ENCODE data around the gene CHN2.

DNA sequence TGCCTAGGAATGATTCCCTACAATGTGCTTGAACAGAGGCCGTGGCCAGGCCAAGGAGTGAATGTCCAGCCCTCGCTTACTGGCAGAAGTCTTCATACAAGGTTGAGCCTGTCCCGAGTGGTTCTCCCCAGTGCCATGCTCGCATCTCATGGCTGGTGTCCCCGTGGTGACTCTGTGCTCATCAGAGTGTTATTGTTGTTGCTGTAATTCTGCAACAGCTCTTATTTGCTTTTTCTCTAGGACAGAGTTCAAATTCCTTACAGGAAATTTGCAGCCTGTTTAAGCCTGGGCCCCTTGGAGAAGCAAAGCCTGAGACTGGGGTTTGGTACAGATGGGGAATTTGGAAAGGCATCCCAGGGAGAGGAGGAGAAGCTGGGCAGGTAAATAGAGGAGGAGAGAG is 211.3 kb downstream of the CHN2 start:
- no peak for TF ChIP-seq GLIS3 (CRISPR knock-in tag; IDR thresholded peaks at IDR 0.05)
- no peak for TF ChIP-seq CSDC2 (CRISPR knock-in tag; IDR thresholded peaks at IDR 0.05)
- TF ChIP-seq, protein P1, sequence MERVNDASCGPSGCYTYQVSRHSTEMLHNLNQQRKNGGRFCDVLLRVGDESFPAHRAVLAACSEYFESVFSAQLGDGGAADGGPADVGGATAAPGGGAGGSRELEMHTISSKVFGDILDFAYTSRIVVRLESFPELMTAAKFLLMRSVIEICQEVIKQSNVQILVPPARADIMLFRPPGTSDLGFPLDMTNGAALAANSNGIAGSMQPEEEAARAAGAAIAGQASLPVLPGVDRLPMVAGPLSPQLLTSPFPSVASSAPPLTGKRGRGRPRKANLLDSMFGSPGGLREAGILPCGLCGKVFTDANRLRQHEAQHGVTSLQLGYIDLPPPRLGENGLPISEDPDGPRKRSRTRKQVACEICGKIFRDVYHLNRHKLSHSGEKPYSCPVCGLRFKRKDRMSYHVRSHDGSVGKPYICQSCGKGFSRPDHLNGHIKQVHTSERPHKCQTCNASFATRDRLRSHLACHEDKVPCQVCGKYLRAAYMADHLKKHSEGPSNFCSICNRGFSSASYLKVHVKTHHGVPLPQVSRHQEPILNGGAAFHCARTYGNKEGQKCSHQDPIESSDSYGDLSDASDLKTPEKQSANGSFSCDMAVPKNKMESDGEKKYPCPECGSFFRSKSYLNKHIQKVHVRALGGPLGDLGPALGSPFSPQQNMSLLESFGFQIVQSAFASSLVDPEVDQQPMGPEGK (CRISPR knock-in tag; IDR thresholded peaks at IDR 0.05; ENCODE audit: borderline replicate concordance), result no peak
- TF ChIP-seq ZFP30 (CRISPR knock-in tag; IDR thresholded peaks at IDR 0.05), result no peak
- TF ChIP-seq ZNF565 (CRISPR knock-in tag; conservative IDR thresholded peaks at IDR 0.05; ENCODE audit: low read depth), result no peak
- TF ChIP-seq SNAI2 (CRISPR knock-in tag; IDR thresholded peaks at IDR 0.05), result no peak
- TF ChIP-seq ISL1 (CRISPR knock-in tag; IDR thresholded peaks at IDR 0.05), result no peak
- TF ChIP-seq, protein P2, sequence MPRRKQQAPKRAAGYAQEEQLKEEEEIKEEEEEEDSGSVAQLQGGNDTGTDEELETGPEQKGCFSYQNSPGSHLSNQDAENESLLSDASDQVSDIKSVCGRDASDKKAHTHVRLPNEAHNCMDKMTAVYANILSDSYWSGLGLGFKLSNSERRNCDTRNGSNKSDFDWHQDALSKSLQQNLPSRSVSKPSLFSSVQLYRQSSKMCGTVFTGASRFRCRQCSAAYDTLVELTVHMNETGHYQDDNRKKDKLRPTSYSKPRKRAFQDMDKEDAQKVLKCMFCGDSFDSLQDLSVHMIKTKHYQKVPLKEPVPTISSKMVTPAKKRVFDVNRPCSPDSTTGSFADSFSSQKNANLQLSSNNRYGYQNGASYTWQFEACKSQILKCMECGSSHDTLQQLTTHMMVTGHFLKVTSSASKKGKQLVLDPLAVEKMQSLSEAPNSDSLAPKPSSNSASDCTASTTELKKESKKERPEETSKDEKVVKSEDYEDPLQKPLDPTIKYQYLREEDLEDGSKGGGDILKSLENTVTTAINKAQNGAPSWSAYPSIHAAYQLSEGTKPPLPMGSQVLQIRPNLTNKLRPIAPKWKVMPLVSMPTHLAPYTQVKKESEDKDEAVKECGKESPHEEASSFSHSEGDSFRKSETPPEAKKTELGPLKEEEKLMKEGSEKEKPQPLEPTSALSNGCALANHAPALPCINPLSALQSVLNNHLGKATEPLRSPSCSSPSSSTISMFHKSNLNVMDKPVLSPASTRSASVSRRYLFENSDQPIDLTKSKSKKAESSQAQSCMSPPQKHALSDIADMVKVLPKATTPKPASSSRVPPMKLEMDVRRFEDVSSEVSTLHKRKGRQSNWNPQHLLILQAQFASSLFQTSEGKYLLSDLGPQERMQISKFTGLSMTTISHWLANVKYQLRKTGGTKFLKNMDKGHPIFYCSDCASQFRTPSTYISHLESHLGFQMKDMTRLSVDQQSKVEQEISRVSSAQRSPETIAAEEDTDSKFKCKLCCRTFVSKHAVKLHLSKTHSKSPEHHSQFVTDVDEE (CRISPR knock-in tag; IDR thresholded peaks at IDR 0.05), result no peak
- TF ChIP-seq PPARA (CRISPR knock-in tag; IDR thresholded peaks at IDR 0.05; ENCODE audit: borderline replicate concordance), result no peak
- TF ChIP-seq RARB (CRISPR knock-in tag; IDR thresholded peaks at IDR 0.05), result no peak
- TF ChIP-seq, protein P3, sequence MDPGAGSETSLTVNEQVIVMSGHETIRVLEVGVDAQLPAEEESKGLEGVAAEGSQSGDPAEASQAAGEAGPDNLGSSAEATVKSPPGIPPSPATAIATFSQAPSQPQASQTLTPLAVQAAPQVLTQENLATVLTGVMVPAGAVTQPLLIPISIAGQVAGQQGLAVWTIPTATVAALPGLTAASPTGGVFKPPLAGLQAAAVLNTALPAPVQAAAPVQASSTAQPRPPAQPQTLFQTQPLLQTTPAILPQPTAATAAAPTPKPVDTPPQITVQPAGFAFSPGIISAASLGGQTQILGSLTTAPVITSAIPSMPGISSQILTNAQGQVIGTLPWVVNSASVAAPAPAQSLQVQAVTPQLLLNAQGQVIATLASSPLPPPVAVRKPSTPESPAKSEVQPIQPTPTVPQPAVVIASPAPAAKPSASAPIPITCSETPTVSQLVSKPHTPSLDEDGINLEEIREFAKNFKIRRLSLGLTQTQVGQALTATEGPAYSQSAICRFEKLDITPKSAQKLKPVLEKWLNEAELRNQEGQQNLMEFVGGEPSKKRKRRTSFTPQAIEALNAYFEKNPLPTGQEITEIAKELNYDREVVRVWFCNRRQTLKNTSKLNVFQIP (CRISPR knock-in tag; IDR thresholded peaks at IDR 0.05; ENCODE audit: borderline replicate concordance, low read depth), result no peak
- no peak for TF ChIP-seq ZNF70 (CRISPR knock-in tag; IDR thresholded peaks at IDR 0.05)
- no peak for TF ChIP-seq TOX (CRISPR knock-in tag; IDR thresholded peaks at IDR 0.05; ENCODE audit: borderline replicate concordance)

Data from SK-N-SH treated with all-trans-retinoic acid at 6 μM for 48 hours (cell line).